HFFc6 (cell line): ENCODE measurements around the gene GNG7. TPM values are rescaled to one million over a fixed set of nuclear protein-coding genes. Genes with fewer than 3 reads are reported as not detected.

ENCODE experiments used
- DNase-seq: peaks from one replicate; pipeline ENCODE4 v3.0.0-alpha.2; 2018
- H3K27ac Mint-ChIP-seq: 2 replicates; pipeline ENCODE4 v1.8.0; 2020; ENCODE audit warnings: mild to moderate bottlenecking, mixed read lengths
- H3K27me3 Mint-ChIP-seq: 2 replicates; pipeline ENCODE4 v1.8.0; 2021; ENCODE audit warnings: mild to moderate bottlenecking, moderate library complexity, mixed read lengths; ENCODE audit not compliant: insufficient read depth
- H3K36me3 Mint-ChIP-seq: 2 replicates; pipeline ENCODE4 v1.8.0; 2021; ENCODE audit warnings: low read depth, mixed read lengths
- H3K4me1 Mint-ChIP-seq: 2 replicates; pipeline ENCODE4 v1.8.0; 2020; ENCODE audit warnings: low read depth, mixed read lengths
- H3K4me3 Mint-ChIP-seq: 2 replicates; pipeline ENCODE4 v1.8.0; 2020; ENCODE audit warnings: mild to moderate bottlenecking, moderate library complexity, mixed read lengths
- H3K9me3 Mint-ChIP-seq: 2 replicates; pipeline ENCODE4 v1.8.0; 2020; ENCODE audit warnings: mild to moderate bottlenecking, mixed read lengths
- total RNA-seq, 6 experiments: library from RNA; stranded (reverse); fragmentation: NEBNext Ultra II Directional; extraction: Animal tissue kit (Norgen Biotek cat#: 25700); gene quantifications; 2 replicates in 1 of 6; 3 replicates in 5 of 6; pipeline ENCODE4 v1.2.3, GENCODE V29; 2021
- TF ChIP-seq, protein P1 (sequence below): fragments of 200-600 bp; sonication (generic); IDR thresholded peaks from 2 replicates; pipeline ENCODE4 v1.5.0; 2021; ENCODE audit warnings: antibody characterized with exemption, mild to moderate bottlenecking

The GNG7 gene
- total RNA-seq, 6 experiments from 2014 or later = 0.09 to 0.29 (median 0.11) TPM; not detected in 1

GRCh38 chr19:2552859-2553258, 149.6 kb downstream of the GNG7 start:
- TF ChIP-seq, protein P1, sequence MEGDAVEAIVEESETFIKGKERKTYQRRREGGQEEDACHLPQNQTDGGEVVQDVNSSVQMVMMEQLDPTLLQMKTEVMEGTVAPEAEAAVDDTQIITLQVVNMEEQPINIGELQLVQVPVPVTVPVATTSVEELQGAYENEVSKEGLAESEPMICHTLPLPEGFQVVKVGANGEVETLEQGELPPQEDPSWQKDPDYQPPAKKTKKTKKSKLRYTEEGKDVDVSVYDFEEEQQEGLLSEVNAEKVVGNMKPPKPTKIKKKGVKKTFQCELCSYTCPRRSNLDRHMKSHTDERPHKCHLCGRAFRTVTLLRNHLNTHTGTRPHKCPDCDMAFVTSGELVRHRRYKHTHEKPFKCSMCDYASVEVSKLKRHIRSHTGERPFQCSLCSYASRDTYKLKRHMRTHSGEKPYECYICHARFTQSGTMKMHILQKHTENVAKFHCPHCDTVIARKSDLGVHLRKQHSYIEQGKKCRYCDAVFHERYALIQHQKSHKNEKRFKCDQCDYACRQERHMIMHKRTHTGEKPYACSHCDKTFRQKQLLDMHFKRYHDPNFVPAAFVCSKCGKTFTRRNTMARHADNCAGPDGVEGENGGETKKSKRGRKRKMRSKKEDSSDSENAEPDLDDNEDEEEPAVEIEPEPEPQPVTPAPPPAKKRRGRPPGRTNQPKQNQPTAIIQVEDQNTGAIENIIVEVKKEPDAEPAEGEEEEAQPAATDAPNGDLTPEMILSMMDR = no peak
- Mint-ChIP-seq H3K27ac (peak overlapping the region; percentile 53; the same call in 1 of the 2 replicates), H3K4me3 (peak overlapping the region; percentile 84), H3K4me1 (peaks cover 27% of the 10 kb centered on the region), H3K9me3 (peaks cover 4% of the 10 kb centered on the region; the same call in 1 of the 2 replicates), H3K36me3 (0 out of 2 replicates have a peak, but pooled peaks cover 4% of the 10 kb centered on the region), H3K27me3 (no peaks in the 10 kb centered on the region; the same call in none of the 2 replicates)
- DNase-seq = no peak

DNA sequence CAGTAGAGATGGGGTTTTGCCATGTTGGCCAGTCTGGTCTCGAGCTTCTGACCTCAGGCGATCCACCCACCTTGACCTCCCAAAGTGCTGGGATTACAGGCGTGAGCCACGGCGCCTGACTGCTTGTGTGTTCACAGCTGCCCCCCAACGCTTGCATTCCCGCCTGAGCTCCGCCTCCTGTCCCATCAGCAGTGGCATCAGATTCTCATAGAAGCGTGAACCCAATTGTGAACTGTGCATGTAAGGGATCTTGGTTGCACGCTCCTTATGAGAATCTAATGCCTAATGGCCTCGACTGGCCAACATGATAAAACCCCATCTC, 150.7 kb downstream of the GNG7 start:
- Mint-ChIP-seq H3K27ac (no peak overlapping the region), H3K4me3 (no peak overlapping the region), H3K4me1 (peaks cover 27% of the 10 kb centered on the region), H3K36me3 (0 out of 2 replicates have a peak, but pooled peaks cover 4% of the 10 kb centered on the region), H3K27me3 (no peaks in the 10 kb centered on the region; the same call in none of the 2 replicates), H3K9me3 (peaks cover 4% of the 10 kb centered on the region; the same call in 1 of the 2 replicates)
- TF ChIP-seq, protein P1 = no peak
- DNase-seq = no peak

DNA sequence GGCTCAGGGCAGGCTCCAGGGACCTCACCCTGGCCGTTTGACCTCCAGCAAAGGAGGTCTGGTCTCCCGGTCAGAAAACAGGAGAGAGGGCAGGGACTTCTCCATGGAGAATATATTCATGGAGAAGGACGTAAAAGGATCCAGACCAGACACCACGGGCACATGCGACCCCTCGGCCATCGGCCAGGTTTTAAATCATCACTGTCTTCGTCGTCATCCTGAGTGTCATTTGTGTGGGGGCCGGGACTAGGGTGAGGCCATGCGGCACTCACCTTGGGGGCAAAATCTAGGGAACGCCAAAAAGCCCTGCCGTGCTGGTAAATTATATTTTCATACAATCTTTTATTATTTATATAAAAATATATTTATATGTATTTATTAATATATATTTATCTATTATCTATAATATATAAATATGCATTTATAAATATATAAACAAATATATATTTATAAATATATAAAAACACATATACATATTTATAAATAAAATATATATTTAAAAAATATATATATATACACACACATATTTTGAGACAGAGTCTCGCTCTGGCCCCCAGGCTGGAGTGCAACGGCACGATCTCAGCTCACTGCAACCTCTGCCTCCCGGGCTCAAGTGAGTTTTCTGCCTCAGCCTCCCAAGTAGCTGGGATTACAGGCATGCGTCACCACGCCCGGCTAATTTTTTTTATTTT, 151.2 kb downstream of the GNG7 start:
- no peak overlapping the region for H3K4me3 Mint-ChIP-seq

DNA sequence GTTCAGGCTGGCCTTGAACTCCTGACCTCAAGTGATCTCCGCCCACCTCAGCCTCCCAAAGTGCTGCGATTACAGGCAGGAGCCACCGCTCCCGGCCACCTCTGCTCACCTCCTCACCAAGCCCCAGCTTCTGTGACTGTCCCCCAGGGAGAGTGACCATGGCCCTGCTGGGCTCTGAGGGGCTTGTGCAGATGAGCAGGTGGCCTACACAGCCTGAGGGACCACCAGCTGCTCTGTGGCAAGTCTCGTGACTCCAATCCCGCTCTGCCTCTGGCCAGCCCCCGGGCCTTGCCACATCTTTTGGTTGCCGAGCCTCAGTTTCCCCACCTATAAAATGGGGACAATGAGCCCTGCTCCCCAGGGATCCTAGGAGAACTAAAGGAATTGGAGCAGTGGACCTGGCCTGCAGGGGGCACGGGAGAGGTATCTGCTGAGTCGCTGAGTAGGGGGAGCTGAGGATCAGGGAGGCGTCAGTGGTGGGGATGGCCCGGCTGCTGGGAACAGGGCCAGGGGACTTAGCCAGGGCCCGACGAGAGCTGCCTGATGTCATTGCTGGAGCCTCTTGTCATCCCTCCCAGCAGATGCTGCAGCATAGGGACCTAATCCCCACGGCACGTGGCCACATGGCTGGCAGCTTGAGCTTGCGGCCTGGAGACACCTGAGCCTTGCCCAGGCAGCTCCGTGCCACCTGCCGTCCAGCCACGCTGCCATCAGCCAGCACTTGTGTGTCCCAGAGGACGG, 151.9 kb downstream of the GNG7 start:
- TF ChIP-seq, protein P1 = peak; percentile 5; the same call in 1 of the 2 replicates
- Mint-ChIP-seq H3K9me3 (peaks cover 4% of the 10 kb centered on the region; the same call in 1 of the 2 replicates), H3K27me3 (no peaks in the 10 kb centered on the region; the same call in none of the 2 replicates)

More for the DNA sequence above, 151.2 kb downstream of the GNG7 start:
- TF ChIP-seq, protein P1 = no peak
- H3K27me3 Mint-ChIP-seq = no peaks in the 10 kb centered on the region; the same call in none of the 2 replicates
- DNase-seq = no peak
- peaks cover 4% of the 10 kb centered on the region; the same call in 1 of the 2 replicates for H3K9me3 Mint-ChIP-seq
- H3K27ac Mint-ChIP-seq = no peak overlapping the region
- H3K4me1 Mint-ChIP-seq = peaks cover 27% of the 10 kb centered on the region
- 0 out of 2 replicates have a peak, but pooled peaks cover 4% of the 10 kb centered on the region for H3K36me3 Mint-ChIP-seq

GRCh38 chr19:2549701-2550191, 152.7 kb downstream of the GNG7 start:
- TF ChIP-seq, protein P1 = no peak
- Mint-ChIP-seq H3K36me3 (0 out of 2 replicates have a peak, but pooled peaks cover 4% of the 10 kb centered on the region), H3K4me3 (no peak overlapping the region), H3K27me3 (no peaks in the 10 kb centered on the region; the same call in none of the 2 replicates), H3K9me3 (peaks cover 4% of the 10 kb centered on the region; the same call in 1 of the 2 replicates), H3K27ac (peak overlapping the region; percentile 95), H3K4me1 (peaks cover 19% of the 10 kb centered on the region)
- peak; percentile 76 for DNase-seq

More for the DNA sequence above, 151.9 kb downstream of the GNG7 start:
- H3K4me1 Mint-ChIP-seq = peaks cover 27% of the 10 kb centered on the region
- no peak overlapping the region for H3K4me3 Mint-ChIP-seq
- no peak for DNase-seq
- no peak overlapping the region for H3K27ac Mint-ChIP-seq
- H3K36me3 Mint-ChIP-seq = 0 out of 2 replicates have a peak, but pooled peaks cover 4% of the 10 kb centered on the region
